GM19043 (cell line): ENCODE results near the gene CHIT1.

ENCODE experiments used
- ATAC-seq: cut with Tn5 transposase; IDR thresholded peaks from one replicate; pipeline ENCODE4 v1.9.1; 2021; ENCODE audit warnings: low read depth; ENCODE audit not compliant: unreplicated experiment

Gene CHIT1

GRCh38 chr1:203177036-203177405 lies 52.5 kb downstream of the CHIT1 start:
- ATAC-seq: no peak

- no peak for ATAC-seq
Measured at GRCh38 chr1:203176273-203177035, 53.0 kb downstream of the CHIT1 start.

- ATAC-seq: no peak
Measured at GRCh38 chr1:203175827-203176241, 53.6 kb downstream of the CHIT1 start.

- no peak for ATAC-seq
Measured at GRCh38 chr1:203175237-203175826, 54.1 kb downstream of the CHIT1 start, which contains the start of gene MYBPH. MYBPH (minus strand) TSS chr1:203175826; CDS start chr1:203175755, 71 bp downstream.

- no peak for ATAC-seq
Measured at GRCh38 chr1:203174324-203174985, 55.0 kb downstream of the CHIT1 start.

- peak; percentile 92 for ATAC-seq
Measured at GRCh38 chr1:203173566-203173965, 55.9 kb downstream of the CHIT1 start.

GRCh38 chr1:203173011-203173555 lies 56.4 kb downstream of the CHIT1 start:
- ATAC-seq: no peak

GRCh38 chr1:203172184-203173010 lies 57.1 kb downstream of the CHIT1 start:
- ATAC-seq: no peak

- ATAC-seq: no peak
Measured at GRCh38 chr1:203171341-203172183, 57.9 kb downstream of the CHIT1 start.

- ATAC-seq: no peak
Measured at GRCh38 chr1:203170625-203171330, 58.7 kb downstream of the CHIT1 start.

GRCh38 chr1:203169770-203170520 lies 59.5 kb downstream of the CHIT1 start:
- no peak for ATAC-seq

- no peak for ATAC-seq
Measured at GRCh38 chr1:203168991-203169390, 60.5 kb downstream of the CHIT1 start.

- no peak for ATAC-seq
Measured at GRCh38 chr1:203168256-203168786, 61.2 kb downstream of the CHIT1 start.

GRCh38 chr1:203167913-203168200 lies 61.6 kb downstream of the CHIT1 start:
- no peak for ATAC-seq

GRCh38 chr1:203167026-203167912 lies 62.2 kb downstream of the CHIT1 start:
- ATAC-seq: no peak

GRCh38 chr1:203166192-203166940 lies 63.1 kb downstream of the CHIT1 start:
- ATAC-seq: no peak
